Uterus (tissue), 4 donors: ENCODE results near the gene FOXN3. TPM values are rescaled to one million over a fixed set of nuclear protein-coding genes. Genes with fewer than 3 reads are reported as not detected.

Experiments
- DNase-seq, 2 donors: peaks; one replicate each; pipeline ENCODE4 v3.0.0-alpha.2; 2019 to 2020
- H3K27ac ChIP-seq, 2 donors: fragments of 200-600 bp; sonication (generic); 1 replicate in 1 of 2; 2 replicates in 1 of 2; pipeline ENCODE4 v1.5.1; 2016 to 2018
- H3K27me3 ChIP-seq, 2 donors: fragments of 200-600 bp; sonication (generic); one replicate each; pipeline ENCODE4 v1.5.1; 2018 to 2019; ENCODE audit warnings: control low read depth in 1 of 2
- H3K36me3 ChIP-seq, 2 donors: fragments of 200-600 bp; sonication (generic); one replicate each; pipeline ENCODE4 v1.5.1; 2019; ENCODE audit warnings: control low read depth in 1 of 2
- H3K4me1 ChIP-seq, 2 donors: fragments of 200-600 bp; sonication (generic); one replicate each; pipeline ENCODE4 v1.5.1; 2018 to 2019; ENCODE audit warnings: control low read depth in 1 of 2
- H3K4me3 ChIP-seq, 2 donors: fragments of 200-600 bp; sonication (generic); 1 replicate in 1 of 2; 2 replicates in 1 of 2; pipeline ENCODE4 v1.5.1; 2018 to 2019; ENCODE audit warnings: mild to moderate bottlenecking in 1 of 2
- H3K9me3 ChIP-seq, 2 donors: fragments of 200-600 bp; sonication (generic); one replicate each; pipeline ENCODE4 v1.5.1; 2019; ENCODE audit warnings: control low read depth in 1 of 2
- POLR2A ChIP-seq, 2 donors: fragments of 450-650 bp; IDR thresholded peaks; one replicate each; pipeline ENCODE4 v1.6.1; 2016; ENCODE audit warnings: antibody characterized with exemption in 2 of 2, mild to moderate bottlenecking in 1 of 2, moderate library complexity in 1 of 2
- intact Hi-C: fragments of 100-400 bp; cut with DNase I; formaldehyde crosslinking; loops from one replicate; pipeline ENCODE4 v1.15.1; 2023; ENCODE audit warnings: low total_unique reads
- total RNA-seq, 4 donors: library from RNA; depleted of rRNA in 3 of 4; stranded (reverse); fragments of >200 nt in 3 of 4; gene quantifications; one replicate each; pipeline versions ENCODE4 v1.1.0 to v1.2.4, GENCODE V29; 2014 to 2023
- TF ChIP-seq, protein P1 (sequence below), 4 experiments: fragments of 200-600 bp in 2 of 4; fragments of 450-650 bp in 2 of 4; sonication (generic) in 2 of 4; IDR thresholded peaks; one replicate each; pipeline ENCODE4 v1.5.1; 2016 to 2019; ENCODE audit warnings: antibody characterized with exemption in 4 of 4, mild to moderate bottlenecking in 2 of 4, moderate library complexity in 1 of 4
- donor health status: DM: yes; HTN: yes; CAD: no.

The FOXN3 gene
- total RNA-seq, 4 donors from 2014 or later, result 37.7 to 103 (median 74.9) TPM

DNA sequence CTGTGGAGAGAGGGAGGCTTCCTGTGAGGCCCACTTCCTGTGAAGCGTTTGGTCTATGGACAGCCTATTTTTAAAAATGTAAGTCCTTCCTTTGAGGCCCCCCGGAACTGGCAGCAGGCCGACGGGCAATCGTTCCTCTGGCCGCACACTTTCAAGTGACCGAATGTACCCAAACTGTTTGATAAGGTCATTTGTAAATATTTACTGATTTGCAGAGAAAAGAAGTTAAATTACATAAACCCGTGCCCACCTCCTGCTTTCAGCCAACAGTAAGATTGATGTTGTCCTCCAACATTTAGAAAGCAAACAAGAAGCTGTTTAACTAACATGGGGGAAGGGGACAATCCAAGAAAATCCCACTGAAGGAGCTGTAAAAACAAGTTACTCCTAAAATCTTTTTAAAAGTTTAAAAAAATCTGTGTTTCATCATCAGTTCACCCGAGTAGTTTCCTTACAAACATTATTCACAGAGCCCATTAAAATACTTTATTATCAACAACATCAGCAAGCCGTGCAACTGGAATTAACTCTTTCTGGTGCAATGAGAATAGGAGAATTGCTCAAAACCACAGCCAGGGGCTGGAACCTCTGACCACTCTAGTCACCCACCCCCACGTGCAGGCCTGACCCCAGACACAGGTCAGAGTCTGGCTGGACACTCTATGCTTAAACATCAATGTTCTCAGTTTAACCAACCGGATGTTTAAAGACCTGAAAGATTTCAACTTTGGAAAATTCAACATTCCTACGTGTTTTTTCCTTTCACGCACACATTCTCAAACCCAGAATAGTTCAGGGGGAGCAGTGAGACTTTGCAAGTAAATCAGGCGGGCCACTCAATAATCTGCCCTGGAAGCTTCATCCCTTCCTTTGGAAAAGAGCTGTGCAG, 65.3 kb downstream of the FOXN3 start:
- Histone ChIP-seq H3K36me3 (no peaks in the 10 kb centered on the region), H3K27me3 (no peaks in the 10 kb centered on the region), H3K27ac (peak overlapping the region; percentile 71 to 84), H3K4me3 (peak overlapping the region in 1 of 2 donors; percentile 15), H3K4me1 (peaks cover 0 to 9% of the 10 kb centered on the region in 2 donors), H3K9me3 (no peaks in the 10 kb centered on the region)
- TF ChIP-seq, protein P1, sequence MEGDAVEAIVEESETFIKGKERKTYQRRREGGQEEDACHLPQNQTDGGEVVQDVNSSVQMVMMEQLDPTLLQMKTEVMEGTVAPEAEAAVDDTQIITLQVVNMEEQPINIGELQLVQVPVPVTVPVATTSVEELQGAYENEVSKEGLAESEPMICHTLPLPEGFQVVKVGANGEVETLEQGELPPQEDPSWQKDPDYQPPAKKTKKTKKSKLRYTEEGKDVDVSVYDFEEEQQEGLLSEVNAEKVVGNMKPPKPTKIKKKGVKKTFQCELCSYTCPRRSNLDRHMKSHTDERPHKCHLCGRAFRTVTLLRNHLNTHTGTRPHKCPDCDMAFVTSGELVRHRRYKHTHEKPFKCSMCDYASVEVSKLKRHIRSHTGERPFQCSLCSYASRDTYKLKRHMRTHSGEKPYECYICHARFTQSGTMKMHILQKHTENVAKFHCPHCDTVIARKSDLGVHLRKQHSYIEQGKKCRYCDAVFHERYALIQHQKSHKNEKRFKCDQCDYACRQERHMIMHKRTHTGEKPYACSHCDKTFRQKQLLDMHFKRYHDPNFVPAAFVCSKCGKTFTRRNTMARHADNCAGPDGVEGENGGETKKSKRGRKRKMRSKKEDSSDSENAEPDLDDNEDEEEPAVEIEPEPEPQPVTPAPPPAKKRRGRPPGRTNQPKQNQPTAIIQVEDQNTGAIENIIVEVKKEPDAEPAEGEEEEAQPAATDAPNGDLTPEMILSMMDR (IDR thresholded peaks at IDR 0.05), result no peak
- TF ChIP-seq POLR2A (IDR thresholded peaks at IDR 0.05), result no peak
- intact Hi-C loops, result no loop called here
- DNase-seq, result peak; percentile 34 to 43

- DNase-seq, result no peak
- TF ChIP-seq, protein P1 (IDR thresholded peaks at IDR 0.05), result no peak
- TF ChIP-seq POLR2A (IDR thresholded peaks at IDR 0.05), result no peak
- no peaks in the 10 kb centered on the region for H3K36me3 ChIP-seq
- no peaks in the 10 kb centered on the region for H3K9me3 ChIP-seq
- no peaks in the 10 kb centered on the region for H3K27me3 ChIP-seq
- H3K27ac ChIP-seq, result peak overlapping the region; percentile 71 to 84
- peak overlapping the region in 1 of 2 donors; percentile 15 for H3K4me3 ChIP-seq
- intact Hi-C loops, result no loop called here
- H3K4me1 ChIP-seq, result peaks cover 0 to 9% of the 10 kb centered on the region in 2 donors
Observed at GRCh38 chr14:89351221-89351515, 65.9 kb downstream of the FOXN3 start.

GRCh38 chr14:89350152-89350551, 66.9 kb downstream of the FOXN3 start:
- intact Hi-C loops, result no loop called here
- no peaks in the 10 kb centered on the region for H3K27me3 ChIP-seq
- H3K27ac ChIP-seq, result peak overlapping the region in 1 of 2 donors; percentile 84
- no peak for DNase-seq
- TF ChIP-seq, protein P1 (IDR thresholded peaks at IDR 0.05), result no peak
- TF ChIP-seq POLR2A (IDR thresholded peaks at IDR 0.05), result no peak
- no peaks in the 10 kb centered on the region for H3K9me3 ChIP-seq
- peaks cover 0 to 9% of the 10 kb centered on the region in 2 donors for H3K4me1 ChIP-seq
- H3K36me3 ChIP-seq, result no peaks in the 10 kb centered on the region
- H3K4me3 ChIP-seq, result no peak overlapping the region

DNA sequence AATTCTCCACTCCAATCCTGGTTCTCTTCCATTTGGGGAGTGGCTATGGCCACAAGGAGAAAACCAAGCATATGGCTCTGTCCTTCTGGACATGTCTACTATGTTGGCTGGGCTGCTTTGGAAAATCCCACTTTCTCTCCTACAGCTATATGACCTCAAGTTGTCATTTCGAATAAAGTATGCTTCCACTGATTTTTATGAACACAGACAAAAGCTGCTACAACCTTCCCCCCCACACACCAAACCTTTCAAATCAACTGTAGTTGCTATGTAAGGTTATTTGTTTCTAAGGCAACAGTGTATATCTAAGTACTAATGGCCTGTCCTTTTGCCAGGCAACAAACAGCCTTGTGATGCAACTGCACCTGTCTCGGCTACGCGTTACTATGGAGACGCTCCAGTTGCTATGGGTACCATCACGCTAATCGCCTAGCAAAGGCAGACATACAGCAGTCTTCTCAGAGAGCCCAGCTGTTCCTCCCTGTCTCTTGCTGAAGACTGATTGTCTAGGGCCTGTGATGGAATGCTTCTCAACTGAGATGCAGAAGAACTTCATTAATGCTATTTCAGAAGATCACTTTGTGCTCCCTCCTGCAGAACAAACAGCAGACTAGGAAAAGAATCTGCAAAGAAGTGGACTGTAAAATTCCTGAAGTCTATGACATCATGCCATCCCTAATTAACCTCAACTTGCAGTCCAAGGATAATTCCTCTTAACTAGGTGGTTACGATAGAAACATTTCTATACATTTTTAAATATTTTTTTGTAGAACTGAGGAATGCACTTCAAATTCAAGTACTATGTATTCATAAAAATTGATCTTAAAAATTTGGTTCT, 67.6 kb downstream of the FOXN3 start:
- peak overlapping the region in 1 of 2 donors; percentile 84 for H3K27ac ChIP-seq

More for the DNA sequence above, 67.6 kb downstream of the FOXN3 start:
- peak; percentile 60 to 65 for DNase-seq
- Histone ChIP-seq H3K9me3 (no peaks in the 10 kb centered on the region), H3K36me3 (no peaks in the 10 kb centered on the region), H3K4me1 (peaks cover 0 to 9% of the 10 kb centered on the region in 2 donors), H3K4me3 (no peak overlapping the region), H3K27me3 (no peaks in the 10 kb centered on the region)
- intact Hi-C loops, result no loop called here
- TF ChIP-seq POLR2A (IDR thresholded peaks at IDR 0.05), result no peak
- TF ChIP-seq, protein P1 (IDR thresholded peaks at IDR 0.05), result no peak
